WTC11 (cell line): Measurements from ENCODE around the gene KCTD11. TPM values are rescaled to one million over a fixed set of nuclear protein-coding genes. Genes with fewer than 3 reads are reported as not detected.

Source experiments
- ATAC-seq: fragments of 200-7000 bp; cut with Tn5 transposase; 2 replicates; pipeline ENCODE4 v1.10.0; 2021; ENCODE audit warnings: mild to moderate bottlenecking, moderate library complexity
- CTCF ChIA-PET: fragments of 300-600 bp; sonication (Branson Sonifier 250); formaldehyde crosslinking; loops from one replicate; lab custom pipeline; 2021; ENCODE audit warnings: antibody characterized with exemption; lab: Charles Lee
- POLR2A ChIA-PET: fragments of 350-600 bp; sonication (Branson Sonifier 250); formaldehyde crosslinking; loops from one replicate; lab custom pipeline; 2021; ENCODE audit warnings: antibody characterized with exemption; lab: Charles Lee
- DNase-seq: peaks from one replicate; pipeline ENCODE4 v3.0.0; 2021; ENCODE audit warnings: low spot score
- H3K27ac Mint-ChIP-seq: 2 replicates; pipeline ENCODE4 v1.8.0; 2021; ENCODE audit warnings: mixed read lengths
- H3K27me3 Mint-ChIP-seq: 2 replicates; pipeline ENCODE4 v1.8.0; 2021; ENCODE audit warnings: low read depth, mild to moderate bottlenecking, moderate library complexity, mixed read lengths
- H3K36me3 Mint-ChIP-seq: 2 replicates; pipeline ENCODE4 v1.8.0; 2021; ENCODE audit warnings: mixed read lengths
- H3K4me1 Mint-ChIP-seq: 2 replicates; pipeline ENCODE4 v1.8.0; 2022; ENCODE audit warnings: mixed read lengths
- H3K4me3 Mint-ChIP-seq: 2 replicates; pipeline ENCODE4 v1.8.0; 2021; ENCODE audit warnings: mild to moderate bottlenecking, moderate library complexity, mixed read lengths
- H3K9me3 Mint-ChIP-seq: 2 replicates; pipeline ENCODE4 v1.8.0; 2021; ENCODE audit warnings: mixed read lengths
- AFF4 ChIP-seq: sonication (generic); formaldehyde crosslinking; IDR thresholded peaks from 2 replicates; pipeline ENCODE4 v1.8.1; 2023; ENCODE audit warnings: mild to moderate bottlenecking, missing genetic modification reagents, borderline replicate concordance
- CREB1 ChIP-seq: sonication (generic); formaldehyde crosslinking; IDR thresholded peaks from 2 replicates; pipeline ENCODE4 v1.8.0; 2023; ENCODE audit warnings: mild to moderate bottlenecking, missing genetic modification reagents
- CTCF ChIP-seq: fragments of 200-600 bp; IDR thresholded peaks from 2 replicates; pipeline ENCODE4 v1.8.0; 2022; ENCODE audit warnings: antibody characterized with exemption
- ELF4 ChIP-seq: sonication (generic); formaldehyde crosslinking; IDR thresholded peaks from 2 replicates; pipeline ENCODE4 v1.8.1; 2022; ENCODE audit warnings: low read depth, mild to moderate bottlenecking, moderate library complexity, missing genetic modification reagents
- FOXP4 ChIP-seq: sonication (generic); formaldehyde crosslinking; IDR thresholded peaks from 2 replicates; pipeline ENCODE4 v1.8.0; 2022; ENCODE audit warnings: mild to moderate bottlenecking, missing genetic modification reagents
- JUN ChIP-seq: sonication (generic); formaldehyde crosslinking; IDR thresholded peaks from 2 replicates; pipeline ENCODE4 v1.8.0; 2023; ENCODE audit warnings: mild to moderate bottlenecking, missing genetic modification reagents
- MXD4 ChIP-seq: fragments of 250-450 bp; sonication (Bioruptor Pico); IDR thresholded peaks from 2 replicates; pipeline ENCODE4 v1.8.0; 2021; ENCODE audit warnings: mild to moderate bottlenecking, moderate library complexity, borderline replicate concordance
- MYBL2 ChIP-seq: sonication (generic); formaldehyde crosslinking; IDR thresholded peaks from 2 replicates; pipeline ENCODE4 v1.8.1; 2023; ENCODE audit warnings: mild to moderate bottlenecking, moderate library complexity, missing genetic modification reagents
- NR1H2 ChIP-seq: sonication (generic); formaldehyde crosslinking; IDR thresholded peaks from 2 replicates; pipeline ENCODE4 v1.9.0; 2021; ENCODE audit warnings: mild to moderate bottlenecking, moderate library complexity, missing genetic modification reagents
- NR2C2 ChIP-seq: sonication (generic); formaldehyde crosslinking; IDR thresholded peaks from 2 replicates; pipeline ENCODE4 v1.8.0; 2022; ENCODE audit warnings: mild to moderate bottlenecking, missing genetic modification reagents
- RELA ChIP-seq: sonication (generic); formaldehyde crosslinking; IDR thresholded peaks from 2 replicates; pipeline ENCODE4 v1.8.1; 2022; ENCODE audit warnings: missing genetic modification reagents, mild to moderate bottlenecking, borderline replicate concordance
- SMAD3 ChIP-seq: sonication (generic); formaldehyde crosslinking; IDR thresholded peaks from 2 replicates; pipeline ENCODE4 v1.8.0; 2022; ENCODE audit warnings: missing genetic modification reagents, mild to moderate bottlenecking, borderline replicate concordance
- SP1 ChIP-seq: sonication (generic); formaldehyde crosslinking; conservative IDR thresholded peaks from 2 replicates; pipeline ENCODE4 v1.8.1; 2022; ENCODE audit warnings: missing genetic modification reagents
- ZNF138 ChIP-seq: sonication (generic); formaldehyde crosslinking; conservative IDR thresholded peaks from 2 replicates; pipeline ENCODE4 v1.8.1; 2022; ENCODE audit warnings: mild to moderate bottlenecking, moderate library complexity, missing genetic modification reagents
- ZNF263 ChIP-seq: sonication (generic); formaldehyde crosslinking; IDR thresholded peaks from 2 replicates; pipeline ENCODE4 v1.8.1; 2022; ENCODE audit warnings: low read depth, mild to moderate bottlenecking, moderate library complexity, missing genetic modification reagents
- ZNF671 ChIP-seq: fragments of 250-450 bp; sonication (Bioruptor Pico); IDR thresholded peaks from 2 replicates; pipeline ENCODE4 v1.8.0; 2021; ENCODE audit warnings: mild to moderate bottlenecking
- total RNA-seq: library from RNA; stranded (reverse); gene quantifications from 3 replicates; pipeline ENCODE4 v1.2.3, GENCODE V29; 2021
- TF ChIP-seq, protein P1 (sequence below): fragments of 250-450 bp; sonication (Bioruptor Pico); IDR thresholded peaks from 2 replicates; pipeline ENCODE4 v2.1.2; 2022; ENCODE audit warnings: mild to moderate bottlenecking, moderate library complexity
- TF ChIP-seq, protein P2 (sequence below): sonication (generic); formaldehyde crosslinking; IDR thresholded peaks from 2 replicates; pipeline ENCODE4 v1.8.1; 2023; ENCODE audit warnings: mild to moderate bottlenecking, moderate library complexity, missing genetic modification reagents

KCTD11 gene
- total RNA-seq, 1 experiment from 2014 or later = 8.1 TPM

DNA sequence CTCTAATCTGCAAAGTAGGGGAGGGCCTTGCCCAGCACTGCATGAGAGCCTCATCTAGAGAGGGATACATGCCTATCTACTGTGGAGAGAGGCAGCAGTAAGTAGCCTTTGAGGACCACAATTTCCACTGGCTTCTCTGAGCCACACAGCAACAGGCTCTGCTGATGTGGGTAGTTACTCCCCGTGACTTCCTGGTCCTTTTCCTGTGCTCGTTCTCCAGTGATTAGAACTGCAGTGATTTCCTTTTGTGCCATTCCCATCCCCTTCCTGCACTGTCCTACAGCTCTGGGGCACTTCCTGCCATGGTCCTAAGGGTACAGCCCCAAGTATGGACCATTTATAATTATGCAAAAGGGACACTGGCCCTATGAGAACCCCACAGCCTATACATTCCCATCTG, 39.3 kb downstream of the KCTD11 start:
- Mint-ChIP-seq H3K4me1 (peaks cover 11% of the 10 kb centered on the region), H3K27me3 (no peaks in the 10 kb centered on the region; the same call in 1 of the 2 replicates), H3K4me3 (no peak overlapping the region), H3K36me3 (peaks cover 20% of the 10 kb centered on the region), H3K9me3 (no peaks in the 10 kb centered on the region), H3K27ac (no peak overlapping the region)
- TF ChIP-seq ZNF671 (CRISPR knock-in tag) = no peak
- TF ChIP-seq FOXP4 (CRISPR knock-in tag) = no peak
- no peak for TF ChIP-seq MYBL2 (CRISPR knock-in tag)
- no peak for TF ChIP-seq SP1 (CRISPR knock-in tag)
- TF ChIP-seq, protein P1, sequence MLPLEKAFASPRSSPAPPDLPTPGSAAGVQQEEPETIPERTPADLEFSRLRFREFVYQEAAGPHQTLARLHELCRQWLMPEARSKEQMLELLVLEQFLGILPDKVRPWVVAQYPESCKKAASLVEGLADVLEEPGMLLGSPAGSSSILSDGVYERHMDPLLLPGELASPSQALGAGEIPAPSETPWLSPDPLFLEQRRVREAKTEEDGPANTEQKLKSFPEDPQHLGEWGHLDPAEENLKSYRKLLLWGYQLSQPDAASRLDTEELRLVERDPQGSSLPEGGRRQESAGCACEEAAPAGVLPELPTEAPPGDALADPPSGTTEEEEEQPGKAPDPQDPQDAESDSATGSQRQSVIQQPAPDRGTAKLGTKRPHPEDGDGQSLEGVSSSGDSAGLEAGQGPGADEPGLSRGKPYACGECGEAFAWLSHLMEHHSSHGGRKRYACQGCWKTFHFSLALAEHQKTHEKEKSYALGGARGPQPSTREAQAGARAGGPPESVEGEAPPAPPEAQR = no peak
- TF ChIP-seq NR1H2 (CRISPR knock-in tag) = no peak
- no peak for TF ChIP-seq SMAD3 (CRISPR knock-in tag)
- no peak for TF ChIP-seq AFF4 (CRISPR knock-in tag)
- no peak for TF ChIP-seq NR2C2 (CRISPR knock-in tag)
- TF ChIP-seq ZNF138 = no peak
- no peak for TF ChIP-seq CTCF
- TF ChIP-seq CREB1 (CRISPR knock-in tag) = no peak
- no peak for TF ChIP-seq MXD4 (CRISPR knock-in tag)
- TF ChIP-seq RELA = no peak
- no peak for TF ChIP-seq ELF4 (CRISPR knock-in tag)
- no peak for TF ChIP-seq ZNF263 (CRISPR knock-in tag)
- TF ChIP-seq, protein P2, sequence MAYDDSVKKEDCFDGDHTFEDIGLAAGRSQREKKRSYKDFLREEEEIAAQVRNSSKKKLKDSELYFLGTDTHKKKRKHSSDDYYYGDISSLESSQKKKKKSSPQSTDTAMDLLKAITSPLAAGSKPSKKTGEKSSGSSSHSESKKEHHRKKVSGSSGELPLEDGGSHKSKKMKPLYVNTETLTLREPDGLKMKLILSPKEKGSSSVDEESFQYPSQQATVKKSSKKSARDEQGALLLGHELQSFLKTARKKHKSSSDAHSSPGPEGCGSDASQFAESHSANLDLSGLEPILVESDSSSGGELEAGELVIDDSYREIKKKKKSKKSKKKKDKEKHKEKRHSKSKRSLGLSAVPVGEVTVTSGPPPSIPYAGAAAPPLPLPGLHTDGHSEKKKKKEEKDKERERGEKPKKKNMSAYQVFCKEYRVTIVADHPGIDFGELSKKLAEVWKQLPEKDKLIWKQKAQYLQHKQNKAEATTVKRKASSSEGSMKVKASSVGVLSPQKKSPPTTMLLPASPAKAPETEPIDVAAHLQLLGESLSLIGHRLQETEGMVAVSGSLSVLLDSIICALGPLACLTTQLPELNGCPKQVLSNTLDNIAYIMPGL (CRISPR knock-in tag) = no peak
- TF ChIP-seq JUN (CRISPR knock-in tag) = no peak
- ChIA-PET CTCF (no interaction called here), POLR2A (no interaction called here)
- no peak for ATAC-seq
- DNase-seq = no peak
